HEK293 (cell line): ENCODE measurements around the gene RND2.

ENCODE experiments used
- CTCF ChIP-seq: fragments of 450-650 bp; formaldehyde crosslinking; IDR thresholded peaks from 2 replicates; pipeline ENCODE4 v1.5.1; 2016; ENCODE audit warnings: missing biosample characterization, missing genetic modification characterization
- MYNN ChIP-seq: fragments of 450-650 bp; formaldehyde crosslinking; IDR thresholded peaks from 2 replicates; pipeline ENCODE4 v1.5.1; 2016; ENCODE audit warnings: missing biosample characterization, missing genetic modification characterization, borderline replicate concordance
- YY1 ChIP-seq: fragments of 450-650 bp; formaldehyde crosslinking; IDR thresholded peaks from 2 replicates; pipeline ENCODE4 v1.5.1; 2018; ENCODE audit warnings: missing biosample characterization, missing genetic modification characterization
- ZNF274 ChIP-seq, 2 experiments: fragments of 200-500 bp in 1 of 2; fragments of 450-650 bp in 1 of 2; sonication (Bioruptor generic) in 1 of 2; formaldehyde crosslinking in 1 of 2; IDR thresholded peaks; 2 replicates each; pipeline versions ENCODE4 v1.5.1 to v1.6.1; 2014 to 2016; ENCODE audit warnings: borderline replicate concordance in 1 of 2, inconsistent platforms in 1 of 2, low read length in 1 of 2, missing biosample characterization in 1 of 2, missing genetic modification characterization in 1 of 2
- ZNF549 ChIP-seq: fragments of 450-650 bp; IDR thresholded peaks from 2 replicates; pipeline ENCODE4 v1.5.1; 2018; ENCODE audit warnings: missing biosample characterization, missing genetic modification characterization, mild to moderate bottlenecking, inconsistent platforms, moderate library complexity
- TF ChIP-seq, protein P1 (sequence below): sonication (generic); formaldehyde crosslinking; IDR thresholded peaks from 2 replicates; pipeline ENCODE4 v1.8.1; 2022; ENCODE audit warnings: mild to moderate bottlenecking, moderate library complexity, missing genetic modification reagents
- TF ChIP-seq, protein P2 (sequence below): fragments of 450-650 bp; formaldehyde crosslinking; IDR thresholded peaks from 2 replicates; pipeline ENCODE4 v1.5.1; 2016; ENCODE audit warnings: missing biosample characterization, missing genetic modification characterization

DNA sequence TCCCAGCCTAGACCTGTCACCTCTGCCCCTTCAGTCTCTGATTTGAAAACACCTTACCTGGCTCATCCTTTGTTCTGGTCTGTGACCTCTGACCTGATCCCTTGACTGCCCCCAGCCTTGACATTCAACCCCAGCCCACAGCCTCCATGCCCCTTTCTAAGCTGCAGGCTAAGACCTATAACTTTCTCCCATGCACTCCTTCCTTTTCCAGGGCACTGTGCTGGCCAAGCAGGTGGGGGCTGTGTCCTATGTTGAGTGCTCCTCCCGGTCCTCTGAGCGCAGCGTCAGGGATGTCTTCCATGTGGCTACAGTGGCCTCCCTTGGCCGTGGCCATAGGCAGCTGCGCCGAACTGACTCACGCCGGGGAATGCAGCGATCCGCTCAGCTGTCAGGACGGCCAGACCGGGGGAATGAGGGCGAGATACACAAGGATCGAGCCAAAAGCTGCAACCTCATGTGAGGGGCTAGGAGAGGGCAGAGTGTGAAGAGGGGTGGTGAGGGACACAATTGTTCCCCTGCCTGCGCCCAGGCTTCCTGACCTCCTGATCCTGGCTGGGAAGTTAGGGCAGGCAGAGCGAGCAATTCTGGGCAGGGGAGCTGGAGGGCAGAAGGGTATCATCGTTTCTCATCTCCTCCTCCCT, 3.3 kb downstream of the RND2 start:
- TF ChIP-seq ZNF549 (tag by site-specific recombination) (no peak), CTCF (no peak), YY1 (no peak), MYNN (tag by site-specific recombination) (no peak), ZNF274 (IDR thresholded peaks at IDR 0.05; ENCODE audit: low read length) (no peak), ZNF274 (tag by site-specific recombination; IDR thresholded peaks at IDR 0.05; ENCODE audit: borderline replicate concordance) (no peak)
- TF ChIP-seq, protein P1, sequence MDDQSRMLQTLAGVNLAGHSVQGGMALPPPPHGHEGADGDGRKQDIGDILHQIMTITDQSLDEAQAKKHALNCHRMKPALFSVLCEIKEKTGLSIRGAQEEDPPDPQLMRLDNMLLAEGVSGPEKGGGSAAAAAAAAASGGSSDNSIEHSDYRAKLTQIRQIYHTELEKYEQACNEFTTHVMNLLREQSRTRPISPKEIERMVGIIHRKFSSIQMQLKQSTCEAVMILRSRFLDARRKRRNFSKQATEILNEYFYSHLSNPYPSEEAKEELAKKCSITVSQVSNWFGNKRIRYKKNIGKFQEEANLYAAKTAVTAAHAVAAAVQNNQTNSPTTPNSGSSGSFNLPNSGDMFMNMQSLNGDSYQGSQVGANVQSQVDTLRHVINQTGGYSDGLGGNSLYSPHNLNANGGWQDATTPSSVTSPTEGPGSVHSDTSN (CRISPR knock-in tag): no peak
- TF ChIP-seq, protein P2, sequence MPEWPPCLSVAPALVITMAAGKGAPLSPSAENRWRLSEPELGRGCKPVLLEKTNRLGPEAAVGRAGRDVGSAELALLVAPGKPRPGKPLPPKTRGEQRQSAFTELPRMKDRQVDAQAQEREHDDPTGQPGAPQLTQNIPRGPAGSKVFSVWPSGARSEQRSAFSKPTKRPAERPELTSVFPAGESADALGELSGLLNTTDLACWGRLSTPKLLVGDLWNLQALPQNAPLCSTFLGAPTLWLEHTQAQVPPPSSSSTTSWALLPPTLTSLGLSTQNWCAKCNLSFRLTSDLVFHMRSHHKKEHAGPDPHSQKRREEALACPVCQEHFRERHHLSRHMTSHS: no peak
